Tibial artery (tissue), 4 donors: ENCODE results near the gene PEAK3.

Source experiments
- DNase-seq, 2 donors: peaks; one replicate each; pipeline ENCODE4 v3.0.0-alpha.2; 2019
- H3K27ac ChIP-seq, 2 donors: fragments of 200-600 bp; sonication (generic) in 1 of 2; 1 replicate in 1 of 2; 2 replicates in 1 of 2; pipeline ENCODE4 v1.5.1; 2018 to 2019; ENCODE audit warnings: mild to moderate bottlenecking in 1 of 2
- H3K27me3 ChIP-seq, 2 donors: fragments of 200-600 bp; sonication (generic) in 1 of 2; one replicate each; pipeline versions ENCODE4 v1.5.1 to v1.6.0; 2016 to 2019
- H3K36me3 ChIP-seq, 3 donors: fragments of 200-600 bp; sonication (generic) in 2 of 3; one replicate each; pipeline ENCODE4 v1.5.1; 2016 to 2019; ENCODE audit warnings: mild to moderate bottlenecking in 2 of 3
- H3K4me1 ChIP-seq, 4 donors: fragments of 200-600 bp; sonication (generic) in 2 of 4; 1 replicate in 3 of 4; 2 replicates in 1 of 4; pipeline ENCODE4 v1.5.1; 2016 to 2019
- H3K4me3 ChIP-seq, 2 donors: fragments of 200-600 bp; sonication (generic) in 1 of 2; 1 replicate in 1 of 2; 2 replicates in 1 of 2; pipeline ENCODE4 v1.5.1; 2018 to 2019; ENCODE audit warnings: mild to moderate bottlenecking in 2 of 2
- H3K9me3 ChIP-seq, 3 donors: fragments of 200-600 bp; sonication (generic) in 1 of 3; one replicate each; pipeline ENCODE4 v1.5.1; 2016 to 2019
- CTCF ChIP-seq, 2 experiments: fragments of 200-600 bp in 1 of 2; fragments of 450-650 bp in 1 of 2; IDR thresholded peaks; one replicate each; pipeline ENCODE4 v1.5.1; 2017 to 2019; ENCODE audit warnings: antibody characterized with exemption in 2 of 2, mild to moderate bottlenecking in 1 of 2, moderate library complexity in 1 of 2
- intact Hi-C: fragments of 100-400 bp; cut with DNase I; formaldehyde crosslinking; loops from one replicate; pipeline ENCODE4 v1.15.0; 2023; ENCODE audit warnings: low total_unique reads

The PEAK3 gene

GRCh38 chr19:2282062-2282861 is at the start of gene PEAK3:
Gene PEAK3 (minus strand): TSS chr19:2282175. CDS start chr19:2280931, 1,244 bp downstream.
- H3K27me3 ChIP-seq: no peaks in the 10 kb centered on the region
- peak within 1 kb of the TSS; percentile 8 to 14 for H3K4me3 ChIP-seq
- no peak for TF ChIP-seq CTCF (IDR thresholded peaks at IDR 0.05)
- no peaks in the 10 kb centered on the region for H3K9me3 ChIP-seq
- H3K27ac ChIP-seq: no peak within 1 kb of the TSS
- H3K36me3 ChIP-seq: peaks cover 0 to 8% (median 7%) of the 10 kb centered on the region in 3 donors
- peak; percentile 79 to 84 for DNase-seq
- H3K4me1 ChIP-seq: peaks cover 0 to 14% (median 7%) of the 10 kb centered on the region in 4 donors
- intact Hi-C loops: no loop called here

- H3K9me3 ChIP-seq: no peaks in the 10 kb centered on the region
- H3K4me3 ChIP-seq: no peak overlapping the region
- intact Hi-C loops: no loop called here
- peaks cover 0 to 5% (median 0%) of the 10 kb centered on the region in 3 donors for H3K36me3 ChIP-seq
- no peak overlapping the region for H3K27ac ChIP-seq
- no peak for TF ChIP-seq CTCF (IDR thresholded peaks at IDR 0.05)
- peaks cover 0 to 67% (median 37%) of the 10 kb centered on the region in 4 donors for H3K4me1 ChIP-seq
- no peak for DNase-seq
- H3K27me3 ChIP-seq: no peaks in the 10 kb centered on the region
These were observed 48.8 kb upstream of the PEAK3 start for GRCh38 chr19:2330632-2331284.

- intact Hi-C loops: no loop called here
- no peak for DNase-seq
- H3K27me3 ChIP-seq: no peaks in the 10 kb centered on the region
- peaks cover 0 to 10% (median 4%) of the 10 kb centered on the region in 3 donors for H3K36me3 ChIP-seq
- TF ChIP-seq CTCF (IDR thresholded peaks at IDR 0.05): no peak
- peaks cover 0 to 71% (median 37%) of the 10 kb centered on the region in 4 donors for H3K4me1 ChIP-seq
- no peaks in the 10 kb centered on the region for H3K9me3 ChIP-seq
- no peak overlapping the region for H3K27ac ChIP-seq
- no peak overlapping the region for H3K4me3 ChIP-seq
These were observed 48.3 kb upstream of the PEAK3 start for GRCh38 chr19:2330255-2330631.

- H3K27me3 ChIP-seq: no peaks in the 10 kb centered on the region
- peaks cover 0 to 18% (median 11%) of the 10 kb centered on the region in 3 donors for H3K36me3 ChIP-seq
- TF ChIP-seq CTCF (IDR thresholded peaks at IDR 0.05): no peak
- intact Hi-C loops: loop anchor here (5.0 kb wide), 1 partner anchor 167 kb away; the partner anchor contains the start of gene DOT1L
- no peak for DNase-seq
- H3K4me1 ChIP-seq: peaks cover 0 to 71% (median 37%) of the 10 kb centered on the region in 4 donors
- no peaks in the 10 kb centered on the region for H3K9me3 ChIP-seq
- H3K4me3 ChIP-seq: peak overlapping the region; percentile 66 to 76
- no peak overlapping the region for H3K27ac ChIP-seq
These were observed 47.5 kb upstream of the PEAK3 start for GRCh38 chr19:2329501-2329916.

GRCh38 chr19:2329149-2329478 is 47.1 kb upstream of the PEAK3 start:
- H3K4me3 ChIP-seq: peak overlapping the region; percentile 66 to 76
- intact Hi-C loops: loop anchor here (5.0 kb wide), 1 partner anchor 167 kb away; the partner anchor contains the start of gene DOT1L
- DNase-seq: no peak
- no peaks in the 10 kb centered on the region for H3K9me3 ChIP-seq
- H3K27ac ChIP-seq: peak overlapping the region; percentile 62 to 65
- peaks cover 0 to 71% (median 37%) of the 10 kb centered on the region in 4 donors for H3K4me1 ChIP-seq
- peaks cover 0 to 22% (median 15%) of the 10 kb centered on the region in 3 donors for H3K36me3 ChIP-seq
- TF ChIP-seq CTCF (IDR thresholded peaks at IDR 0.05): no peak
- H3K27me3 ChIP-seq: no peaks in the 10 kb centered on the region
